Endothelial cell of umbilical vein (primary cell): Measurements from ENCODE around the gene ETV3L. TPM values are rescaled to one million over a fixed set of nuclear protein-coding genes. Genes with fewer than 3 reads are reported as not detected.

Experiments used
- BruUV-seq: library from RNA; stranded (reverse); fragments of 400-500 nt; replicated peaks from 2 replicates; lab custom pipeline; 2021; lab: Mats Ljungman, UMichigan
- CTCF ChIA-PET: fragments of 300-600, 350-600 bp; sonication (Branson Sonifier 250); formaldehyde crosslinking; loops from one replicate; lab custom pipeline; 2021; ENCODE audit warnings: antibody characterized with exemption, inconsistent platforms; lab: Charles Lee
- POLR2A ChIA-PET: fragments of 300-600, 350-600 bp; sonication (Branson Sonifier 250); formaldehyde crosslinking; loops from one replicate; lab custom pipeline; 2021; ENCODE audit warnings: antibody characterized with exemption, inconsistent platforms; lab: Charles Lee
- DNase-seq: peaks from one replicate; pipeline ENCODE4 v3.0.0-alpha.2; 2011; ENCODE audit warnings: low read depth, low spot score
- FAIRE-seq: peaks from 2 replicates; lab custom pipeline; 2011; peaks lifted over from hg19 to GRCh38; lab: Jason Lieb, UNC
- H2AFZ ChIP-seq: 2 replicates; pipeline ENCODE4 v1.6.0; 2012; ENCODE audit warnings: low read depth, low read length, control low read depth, inconsistent platforms
- H3K27ac ChIP-seq: 2 replicates; pipeline ENCODE4 v1.5.1; 2011; ENCODE audit warnings: low read depth, mild to moderate bottlenecking, control low read depth, low read length, moderate library complexity; ENCODE audit not compliant: insufficient read depth
- H3K27me3 ChIP-seq, 2 experiments: 2 replicates each; pipeline versions ENCODE4 v1.6.0 to v1.6.1; 2011; ENCODE audit warnings: low read length in 2 of 2, mixed read lengths in 1 of 2; ENCODE audit not compliant: control insufficient read depth in 2 of 2, insufficient read depth in 2 of 2
- H3K36me3 ChIP-seq, 2 experiments: 2 replicates in 1 of 2; 3 replicates in 1 of 2; pipeline ENCODE4 v1.5.1; 2011; ENCODE audit warnings: low read length in 2 of 2, mild to moderate bottlenecking in 1 of 2, moderate library complexity in 1 of 2; ENCODE audit not compliant: control insufficient read depth in 2 of 2, insufficient read depth in 2 of 2; ENCODE audit errors: extremely low read depth in 1 of 2
- H3K4me1 ChIP-seq: 3 replicates; pipeline ENCODE4 v1.5.1; 2011; ENCODE audit warnings: mild to moderate bottlenecking, low read length; ENCODE audit not compliant: control insufficient read depth, insufficient read depth; ENCODE audit errors: extremely low read depth
- H3K4me2 ChIP-seq: 2 replicates; pipeline ENCODE4 v1.6.1; 2011; ENCODE audit warnings: low read length, control low read depth, mixed read lengths; ENCODE audit not compliant: insufficient read depth
- H3K4me3 ChIP-seq, 3 experiments: fragments of 200-600 bp in 1 of 3; sonication (generic), shearing (Covaris generic) in 1 of 3; replicated peaks in 1 of 3; 2 replicates each; pipeline ENCODE4 v1.5.1; 2011 to 2016; ENCODE audit warnings: control low read depth in 3 of 3, low read length in 3 of 3, mild to moderate bottlenecking in 2 of 3, inconsistent platforms in 1 of 3, low read depth in 1 of 3, moderate library complexity in 1 of 3; ENCODE audit not compliant: insufficient read depth in 1 of 3
- H3K79me2 ChIP-seq: 2 replicates; pipeline ENCODE4 v1.6.0; 2012; ENCODE audit warnings: low read length, inconsistent platforms; ENCODE audit not compliant: control insufficient read depth, insufficient read depth
- H3K9ac ChIP-seq: replicated peaks from 2 replicates; pipeline ENCODE3; 2011; ENCODE audit warnings: low read length, control low read depth; ENCODE audit not compliant: insufficient read depth; ENCODE audit errors: extremely low read depth
- H3K9me1 ChIP-seq: replicated peaks from 3 replicates; pipeline ENCODE4 v1.6.0; 2011; ENCODE audit warnings: mild to moderate bottlenecking, low read length; ENCODE audit not compliant: control insufficient read depth, insufficient read depth; ENCODE audit errors: extremely low read depth
- H3K9me3 ChIP-seq: replicated peaks from 2 replicates; pipeline ENCODE4 v1.5.1; 2012; ENCODE audit warnings: low read length, inconsistent platforms; ENCODE audit not compliant: control insufficient read depth, insufficient read depth
- H4K20me1 ChIP-seq: replicated peaks from 2 replicates; pipeline ENCODE3; 2011; ENCODE audit warnings: mild to moderate bottlenecking, low read length; ENCODE audit not compliant: control insufficient read depth, insufficient read depth; ENCODE audit errors: extremely low read depth
- EZH2 ChIP-seq: IDR thresholded peaks from 2 replicates; pipeline ENCODE4 v1.6.1; 2012; ENCODE audit warnings: borderline replicate concordance, low read depth, mild to moderate bottlenecking, moderate library complexity, low read length, inconsistent platforms; ENCODE audit not compliant: severe bottlenecking
- FOS ChIP-seq: IDR thresholded peaks from 2 replicates; pipeline ENCODE4 v1.6.1; 2011; ENCODE audit warnings: mild to moderate bottlenecking, low read length, moderate library complexity, borderline replicate concordance; ENCODE audit not compliant: insufficient read depth
- GATA2 ChIP-seq: IDR thresholded peaks from 2 replicates; pipeline ENCODE4 v1.7.0; 2011; ENCODE audit warnings: low read depth, mild to moderate bottlenecking, moderate library complexity, mixed read lengths, low read length; ENCODE audit not compliant: insufficient read length, insufficient read depth
- JUN ChIP-seq: IDR thresholded peaks from 2 replicates; pipeline ENCODE4 v1.6.1; 2011; ENCODE audit warnings: borderline replicate concordance, low read depth; ENCODE audit not compliant: insufficient read length, insufficient read depth
- MAX ChIP-seq: IDR thresholded peaks from 2 replicates; pipeline ENCODE4 v1.6.1; 2011; ENCODE audit not compliant: insufficient read depth, insufficient read length
- MYC ChIP-seq: IDR thresholded peaks from one replicate; pipeline ENCODE4 v1.6.1; 2011; ENCODE audit warnings: mild to moderate bottlenecking, low read depth, low read length
- POLR2A ChIP-seq: IDR thresholded peaks from 2 replicates; pipeline ENCODE4 v1.6.1; 2012; ENCODE audit warnings: low read depth, mild to moderate bottlenecking, control low read depth, low read length
- POLR2AphosphoS5 ChIP-seq: IDR thresholded peaks from 2 replicates; pipeline ENCODE4 v1.6.1; 2012; ENCODE audit warnings: low read depth, mild to moderate bottlenecking, control low read depth, low read length, moderate library complexity; ENCODE audit not compliant: insufficient read depth
- dilution Hi-C: fragments of 300-500 bp; cut with MboI; formaldehyde crosslinking; loops from one replicate; pipeline ENCODE4 v1.15.0; 2019; ENCODE audit warnings: low sequenced_read_pairs; ENCODE audit not compliant: extremely low pct_ligation_motif_present
- intact Hi-C: fragments of 100-400 bp; cut with micrococcal nuclease; formaldehyde crosslinking; loops from one replicate; pipeline ENCODE4 v1.10.0; 2022
- polyA plus RNA-seq, 4 experiments: library from polyadenylated mRNA; depleted of rRNA in 3 of 4; stranded (reverse) in 3 of 4; unstranded in 1 of 4; fragments of >200 nt; gene quantifications; 2 replicates each; pipeline versions ENCODE4 v1.2.1 to v1.2.3, GENCODE V29; 2011 to 2012; ENCODE audit warnings: missing spikeins in 1 of 4
- total RNA-seq: library from RNA; stranded (reverse); gene quantifications from 2 replicates; pipeline ENCODE4 v1.2.3, GENCODE V29; 2021
- TF ChIP-seq, protein P1 (sequence below), 2 donors: IDR thresholded peaks; 1 replicate in 1 of 2; 2 replicates in 1 of 2; pipeline ENCODE4 v1.5.1; 2011; ENCODE audit warnings: low read length in 2 of 2, mild to moderate bottlenecking in 2 of 2, moderate library complexity in 2 of 2, control low read depth in 1 of 2, inconsistent platforms in 1 of 2, low read depth in 1 of 2; ENCODE audit not compliant: insufficient read depth in 1 of 2; ENCODE audit errors: extremely low read depth in 1 of 2

ETV3L gene
- total and polyA plus RNA-seq, 2 donors (not counting 3 experiments of a cell fraction or from before 2014, with no cell fraction given): not detected

- H3K9ac ChIP-seq: no peak overlapping the region
- H3K4me3 ChIP-seq: no peak overlapping the region
- no TSS peak for BruUV-seq
- POLR2A ChIA-PET: no interaction called here
- no peak for FAIRE-seq
- intact Hi-C loops: no loop called here
- H3K9me3 ChIP-seq: no peaks in the 10 kb centered on the region
- no peak overlapping the region for H3K27ac ChIP-seq
- no peaks in the 10 kb centered on the region for H3K9me1 ChIP-seq
- CTCF ChIA-PET: interaction anchor here (1.7 to 3.4 kb wide), 2 partner anchors 24 to 42 kb away, joined by 6 to 17 read pairs; no protein-coding TSS in a partner anchor
- DNase-seq: no peak
- TF ChIP-seq MYC: no peak
- no peak for TF ChIP-seq EZH2
- no peak for TF ChIP-seq JUN
- TF ChIP-seq, protein P1, sequence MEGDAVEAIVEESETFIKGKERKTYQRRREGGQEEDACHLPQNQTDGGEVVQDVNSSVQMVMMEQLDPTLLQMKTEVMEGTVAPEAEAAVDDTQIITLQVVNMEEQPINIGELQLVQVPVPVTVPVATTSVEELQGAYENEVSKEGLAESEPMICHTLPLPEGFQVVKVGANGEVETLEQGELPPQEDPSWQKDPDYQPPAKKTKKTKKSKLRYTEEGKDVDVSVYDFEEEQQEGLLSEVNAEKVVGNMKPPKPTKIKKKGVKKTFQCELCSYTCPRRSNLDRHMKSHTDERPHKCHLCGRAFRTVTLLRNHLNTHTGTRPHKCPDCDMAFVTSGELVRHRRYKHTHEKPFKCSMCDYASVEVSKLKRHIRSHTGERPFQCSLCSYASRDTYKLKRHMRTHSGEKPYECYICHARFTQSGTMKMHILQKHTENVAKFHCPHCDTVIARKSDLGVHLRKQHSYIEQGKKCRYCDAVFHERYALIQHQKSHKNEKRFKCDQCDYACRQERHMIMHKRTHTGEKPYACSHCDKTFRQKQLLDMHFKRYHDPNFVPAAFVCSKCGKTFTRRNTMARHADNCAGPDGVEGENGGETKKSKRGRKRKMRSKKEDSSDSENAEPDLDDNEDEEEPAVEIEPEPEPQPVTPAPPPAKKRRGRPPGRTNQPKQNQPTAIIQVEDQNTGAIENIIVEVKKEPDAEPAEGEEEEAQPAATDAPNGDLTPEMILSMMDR (IDR thresholded peaks at IDR 0.05; ENCODE audit: extremely low read depth in 1 of 2, insufficient read depth in 1 of 2, low read depth in 1 of 2, low read length in 2 of 2): no peak
- no peak for TF ChIP-seq GATA2
- no peak for TF ChIP-seq MAX
- no peak for TF ChIP-seq FOS
- no peak for TF ChIP-seq POLR2AphosphoS5
- no peak for TF ChIP-seq POLR2A
- H3K36me3 ChIP-seq: peaks cover 35 to 37% of the 10 kb centered on the region in 2 experiments
- H3K27me3 ChIP-seq: no peaks in the 10 kb centered on the region
- H3K4me2 ChIP-seq: no peak overlapping the region
- H2AFZ ChIP-seq: no peak overlapping the region
- H3K79me2 ChIP-seq: peaks cover 23% of the 10 kb centered on the region
- peaks cover 10% of the 10 kb centered on the region for H3K4me1 ChIP-seq
- H4K20me1 ChIP-seq: peaks cover 6% of the 10 kb centered on the region
- dilution Hi-C loops: no loop called here
Measured at GRCh38 chr1:157132111-157132510, 32.5 kb upstream of the ETV3L start.
